Vagina (tissue), 2 donors: ENCODE measurements around the gene CCNK.

Source experiments
- CTCF ChIP-seq, 3 experiments: fragments of 450-650 bp in 2 of 3; fragments of 200-600 bp in 1 of 3; sonication (generic) in 1 of 3; IDR thresholded peaks; one replicate each; pipeline ENCODE4 v1.5.1; 2017 to 2019; ENCODE audit warnings: antibody characterized with exemption in 3 of 3, mild to moderate bottlenecking in 2 of 3, moderate library complexity in 2 of 3
- POLR2A ChIP-seq, 2 donors: fragments of 450-650 bp; IDR thresholded peaks; one replicate each; pipeline ENCODE4 v1.6.1; 2017; ENCODE audit warnings: antibody characterized with exemption in 2 of 2, mild to moderate bottlenecking in 2 of 2, moderate library complexity in 2 of 2
- POLR2AphosphoS5 ChIP-seq, 2 donors: sonication (generic); formaldehyde crosslinking; IDR thresholded peaks; one replicate each; pipeline ENCODE4 v1.9.0; 2017; ENCODE audit warnings: antibody characterized with exemption in 2 of 2, mild to moderate bottlenecking in 2 of 2, low read depth in 1 of 2; ENCODE audit not compliant: insufficient read depth in 1 of 2

GRCh38 chr14:99514552-99515300, 33.5 kb downstream of the CCNK start:
- TF ChIP-seq CTCF (IDR thresholded peaks at IDR 0.05) (no peak), POLR2AphosphoS5 (IDR thresholded peaks at IDR 0.05; ENCODE audit: insufficient read depth in 1 of 2, low read depth in 1 of 2) (no peak), POLR2A (IDR thresholded peaks at IDR 0.05) (no peak)
